IPS DF 4.7 (cell line): Measurements from ENCODE around the gene THTPA.

Source experiments
- DNase-seq: peaks from one replicate; pipeline ENCODE4 v3.0.0-alpha.2; 2013; ENCODE audit warnings: low spot score; ENCODE audit errors: extremely low read depth

THTPA gene

DNA sequence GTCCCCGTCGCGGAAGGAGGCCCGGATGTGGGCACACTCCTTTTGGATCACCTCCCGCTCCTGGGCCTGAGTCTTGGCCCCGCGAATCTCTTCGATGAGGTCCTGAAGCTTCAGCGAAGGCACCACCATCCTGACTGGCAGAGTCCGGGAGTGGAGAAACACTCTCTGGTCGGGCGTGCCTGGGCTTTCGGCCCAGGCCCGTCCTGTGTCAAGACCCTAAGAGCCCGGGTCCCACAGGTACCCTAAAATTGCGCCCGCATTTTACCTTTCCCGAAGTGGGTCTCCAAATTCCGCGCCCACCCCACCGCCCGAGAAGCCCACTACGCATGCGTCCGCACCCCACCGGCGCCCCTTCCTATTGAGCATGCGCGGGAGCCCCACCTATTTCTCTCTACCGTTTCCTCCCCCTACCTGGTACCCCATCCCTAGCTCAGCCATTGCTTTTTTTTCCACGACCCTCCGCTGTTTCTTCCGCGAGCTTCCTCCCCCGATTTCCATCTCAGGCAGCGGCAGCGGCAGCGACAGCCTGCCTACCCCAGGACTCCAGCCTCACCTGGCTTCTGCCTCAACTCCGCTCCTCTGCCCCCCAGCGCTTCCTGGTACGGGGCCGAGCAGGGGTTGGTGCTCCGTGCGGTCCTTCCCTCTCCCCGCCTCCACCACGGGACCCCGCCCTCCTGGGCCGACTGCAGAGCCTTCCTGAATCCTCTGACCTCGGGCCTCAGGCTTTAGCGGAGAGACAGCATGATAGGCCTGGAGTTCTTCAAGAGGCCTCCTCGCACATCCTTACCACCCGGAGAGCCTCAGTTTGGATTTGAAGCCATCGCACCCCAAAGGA is 11.3 kb downstream of the THTPA start, which contains the start of gene AP1G2:
Gene AP1G2 (minus strand): TSS at position 606 of the 835 bp plus-strand sequence. CDS start 477 bp downstream, at position 129.
- no peak for DNase-seq

DNA sequence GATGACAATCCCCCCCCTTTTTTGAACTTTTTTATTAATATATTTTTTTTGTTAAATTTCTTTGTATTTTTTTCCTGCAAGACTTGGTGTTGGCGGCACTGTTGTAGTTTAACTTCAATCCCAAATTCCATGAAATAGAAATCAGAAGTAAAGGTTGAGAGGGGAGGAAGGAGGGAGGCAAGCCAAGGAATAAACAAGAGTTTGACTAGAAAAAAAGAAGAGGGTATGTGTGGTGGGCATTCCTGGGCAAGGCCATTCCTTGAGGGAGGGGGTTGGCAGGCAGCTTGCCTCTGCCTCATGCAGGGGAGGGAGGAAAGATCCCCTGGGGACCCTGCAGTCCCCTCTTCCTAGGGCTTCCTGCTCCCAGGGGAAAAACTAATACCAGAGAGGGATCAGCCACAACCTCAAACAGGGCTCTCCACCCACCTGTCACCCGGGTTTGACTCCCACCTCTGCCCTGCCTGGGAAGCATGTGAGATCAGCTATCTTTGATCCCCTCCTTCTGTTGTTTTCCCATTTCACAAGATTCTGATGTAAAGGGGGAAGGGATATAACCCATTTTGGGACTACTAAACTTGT is 12.0 kb downstream of the THTPA start:
- no peak for DNase-seq

DNA sequence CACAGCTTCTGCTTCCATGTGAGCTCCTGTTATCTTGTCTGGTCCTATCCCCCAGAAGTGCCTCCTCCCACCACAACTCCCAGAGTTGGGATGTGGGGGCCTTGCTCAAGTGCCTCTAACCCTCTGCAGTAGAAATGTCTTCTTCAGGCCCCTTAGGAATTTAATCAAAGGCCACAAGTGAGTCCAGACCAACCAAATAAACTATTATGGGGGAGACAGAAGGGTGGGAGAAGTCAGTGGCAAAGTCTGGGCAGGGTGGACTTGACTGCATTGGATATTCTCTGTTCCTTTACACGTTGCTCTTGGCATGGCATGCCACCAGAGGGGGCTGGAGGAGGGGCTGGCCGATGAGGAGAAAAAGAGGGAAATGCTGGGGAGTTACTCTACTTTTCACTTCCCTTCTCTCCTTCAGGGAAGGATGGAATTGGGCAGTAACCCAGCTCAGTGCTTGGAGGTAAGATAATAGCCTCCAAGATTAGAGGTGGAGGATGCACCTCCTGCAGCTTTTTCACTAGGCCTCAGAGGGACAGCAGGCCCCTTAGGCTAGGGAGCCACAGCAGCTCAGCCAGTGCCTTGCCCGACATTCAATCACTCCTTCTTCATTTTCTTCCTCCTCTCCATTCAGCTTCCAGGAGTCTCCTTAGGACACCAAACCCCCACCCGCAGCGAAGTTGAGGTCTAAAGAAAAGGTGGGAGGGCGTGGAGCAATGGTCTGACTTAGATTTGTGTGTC is 12.7 kb downstream of the THTPA start:
- DNase-seq, result no peak

DNA sequence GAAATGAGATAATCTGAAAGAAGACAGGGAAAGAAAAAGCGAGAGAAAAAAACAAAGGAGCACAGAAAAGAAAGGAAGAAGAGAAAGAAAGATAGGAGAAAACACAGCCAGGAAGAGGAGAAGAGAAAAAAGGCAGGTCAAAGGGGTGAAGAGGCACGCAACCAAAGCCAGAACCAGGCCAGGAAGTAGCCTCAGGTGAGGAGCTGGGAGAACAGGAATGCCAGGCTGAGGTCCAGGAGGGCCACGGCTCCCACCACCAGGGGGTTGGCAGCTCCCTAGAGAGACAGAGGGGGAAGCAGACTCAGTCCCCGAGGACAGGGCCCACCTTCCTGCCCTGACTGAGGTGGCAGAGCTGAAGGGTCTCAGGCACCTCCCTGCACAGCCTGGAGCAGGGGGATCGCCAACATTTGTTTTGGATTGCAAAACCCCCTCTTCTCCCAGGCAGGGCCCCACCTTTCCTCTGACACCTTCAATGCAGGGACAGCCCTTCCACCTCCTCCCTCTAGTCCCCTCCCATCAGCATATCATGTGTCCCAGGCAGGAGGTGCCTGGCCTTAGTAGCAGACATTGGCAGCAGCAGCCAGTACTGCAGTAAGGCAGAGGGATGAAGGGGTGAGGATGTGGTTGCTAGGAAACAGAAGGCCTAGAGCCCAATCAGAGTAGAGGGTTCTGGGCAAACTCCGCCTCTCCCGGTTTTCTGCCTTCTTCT is 13.5 kb downstream of the THTPA start:
- DNase-seq, result no peak

DNA sequence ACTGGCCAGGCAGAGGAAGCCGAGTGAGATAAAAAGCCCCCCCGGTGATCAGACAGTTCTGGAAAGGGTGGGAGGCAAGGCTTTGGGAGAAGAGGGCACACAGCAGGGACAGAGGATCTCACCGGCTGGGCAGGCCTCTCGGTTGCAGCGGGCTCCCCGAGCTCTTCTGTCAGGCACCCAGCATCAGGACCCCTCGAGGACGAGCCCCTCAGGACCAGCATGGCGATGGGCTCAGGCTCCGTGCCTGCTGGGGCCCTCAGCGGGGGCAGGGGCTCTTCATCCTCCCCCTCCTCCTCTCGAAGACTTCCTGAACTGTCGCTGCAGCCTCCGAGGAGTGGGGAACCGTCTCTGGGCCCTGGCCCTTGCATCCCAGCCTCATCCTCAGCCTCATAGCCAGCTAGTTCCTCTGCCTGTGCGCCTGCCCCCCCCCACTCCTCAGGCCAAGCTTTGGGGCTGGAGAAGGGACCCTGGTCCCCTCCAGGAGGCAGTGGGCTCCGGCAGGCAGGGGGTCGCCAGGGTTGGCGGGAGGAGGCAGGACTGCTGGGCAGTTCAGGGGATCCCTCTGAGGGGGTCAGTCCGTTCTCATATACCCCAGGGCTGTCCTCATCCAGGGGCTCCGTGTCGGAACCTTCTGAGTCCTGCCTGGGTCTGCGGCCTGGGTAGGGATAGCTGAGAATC is 14.9 kb downstream of the THTPA start:
- no peak for DNase-seq

DNA sequence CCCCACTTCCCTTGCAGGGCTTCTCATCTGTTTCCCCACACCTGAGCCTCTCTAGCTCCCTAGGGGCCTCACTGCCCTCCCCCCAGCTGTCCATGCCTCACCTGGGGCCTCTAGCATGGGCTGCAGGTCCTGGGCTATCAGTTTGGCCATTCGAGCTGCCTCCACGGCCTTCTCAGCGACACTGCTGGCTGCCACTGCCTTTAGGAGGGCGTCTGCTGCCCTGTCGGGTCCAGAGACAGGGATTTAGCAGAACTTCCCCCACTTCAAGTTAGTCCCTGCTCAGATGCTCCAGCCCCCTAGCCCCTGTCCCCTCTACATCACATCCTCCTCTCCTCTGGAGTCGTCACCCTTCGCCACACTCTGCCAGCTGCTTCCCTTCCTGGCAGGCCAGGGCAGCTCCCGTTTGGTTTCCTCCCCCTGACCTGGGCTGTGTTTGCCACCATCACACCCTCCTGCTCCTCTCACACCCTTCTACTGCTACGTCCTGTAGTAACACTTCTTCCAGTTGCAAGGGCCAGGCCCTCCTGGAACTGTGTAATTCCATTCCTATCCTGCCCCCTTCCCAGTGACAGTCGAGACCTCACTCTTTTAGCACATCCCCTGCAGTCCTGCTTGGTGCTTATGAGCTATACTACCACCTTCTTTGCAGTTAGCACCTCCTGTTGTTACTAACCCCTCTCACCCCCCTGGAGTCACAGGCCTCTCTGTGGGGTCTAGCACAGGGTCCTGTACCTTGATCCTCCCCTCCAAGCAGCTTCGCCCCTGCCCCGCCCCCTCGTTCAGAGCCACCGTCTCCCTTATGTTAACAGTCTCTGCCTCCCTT is 15.8 kb downstream of the THTPA start:
- DNase-seq, result no peak

DNA sequence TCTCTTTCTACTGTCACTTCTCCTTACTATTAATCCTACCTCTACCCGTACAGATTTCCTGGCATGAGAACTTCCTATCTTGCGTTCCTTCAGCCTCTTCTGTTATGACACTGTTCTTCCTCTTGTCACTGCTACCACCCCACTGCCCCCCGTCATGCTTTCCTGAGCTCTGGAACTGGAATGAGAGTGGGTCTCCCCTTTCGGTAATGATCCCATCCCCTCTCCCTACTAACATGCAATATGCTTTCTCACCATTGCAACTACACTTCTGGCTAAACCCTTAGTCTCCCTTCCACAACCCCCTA is 16.4 kb downstream of the THTPA start:
- no peak for DNase-seq

DNA sequence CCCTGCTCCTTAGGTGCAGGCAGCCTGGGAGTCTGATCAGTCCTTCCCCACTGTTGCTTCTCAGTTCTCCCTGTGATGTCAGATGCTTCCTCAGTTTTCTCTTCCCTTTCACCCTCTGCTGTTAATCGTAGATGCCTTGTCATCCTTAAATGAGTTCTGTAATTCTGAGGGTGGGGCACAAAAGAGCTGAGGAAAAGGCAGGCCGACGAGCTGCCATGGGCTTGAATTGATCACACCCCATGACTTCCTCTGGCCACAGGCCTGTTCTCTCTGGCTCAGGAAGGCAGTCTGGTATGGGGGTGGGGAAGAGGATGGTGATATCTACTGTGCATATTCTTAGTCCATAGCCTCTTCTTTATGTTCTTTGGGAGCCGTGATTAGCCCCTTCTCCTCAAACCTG is 16.8 kb downstream of the THTPA start:
- DNase-seq, result no peak

DNA sequence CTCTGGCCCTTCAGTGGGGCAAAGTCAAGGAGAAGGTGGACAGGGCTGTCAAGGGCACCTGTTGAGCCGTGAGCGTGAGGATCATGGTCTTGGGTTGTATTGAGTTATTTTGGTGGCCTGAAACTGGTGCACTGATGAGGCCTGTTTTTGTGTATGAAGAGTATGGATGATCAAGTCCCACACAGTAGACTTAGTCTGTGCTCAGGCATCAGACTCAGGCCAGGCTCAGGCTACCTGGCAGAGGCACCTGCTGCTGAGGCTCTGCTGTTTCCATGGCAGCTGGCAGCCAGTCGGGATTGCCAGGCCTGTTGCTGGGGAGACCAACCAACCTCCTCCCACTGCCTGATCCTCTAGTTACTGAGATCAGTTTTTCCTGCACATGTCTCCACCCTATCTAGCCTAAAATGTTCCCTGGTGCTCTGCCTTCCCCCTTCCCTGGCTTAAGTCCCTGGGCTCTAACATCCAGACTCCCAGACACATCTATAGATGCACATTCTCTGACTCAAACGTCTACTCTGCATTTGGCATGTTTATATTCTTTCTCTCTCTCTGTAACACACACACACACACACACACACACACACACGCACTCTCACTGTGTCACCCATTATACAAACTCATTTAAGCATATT is 17.4 kb downstream of the THTPA start:
- no peak for DNase-seq

DNA sequence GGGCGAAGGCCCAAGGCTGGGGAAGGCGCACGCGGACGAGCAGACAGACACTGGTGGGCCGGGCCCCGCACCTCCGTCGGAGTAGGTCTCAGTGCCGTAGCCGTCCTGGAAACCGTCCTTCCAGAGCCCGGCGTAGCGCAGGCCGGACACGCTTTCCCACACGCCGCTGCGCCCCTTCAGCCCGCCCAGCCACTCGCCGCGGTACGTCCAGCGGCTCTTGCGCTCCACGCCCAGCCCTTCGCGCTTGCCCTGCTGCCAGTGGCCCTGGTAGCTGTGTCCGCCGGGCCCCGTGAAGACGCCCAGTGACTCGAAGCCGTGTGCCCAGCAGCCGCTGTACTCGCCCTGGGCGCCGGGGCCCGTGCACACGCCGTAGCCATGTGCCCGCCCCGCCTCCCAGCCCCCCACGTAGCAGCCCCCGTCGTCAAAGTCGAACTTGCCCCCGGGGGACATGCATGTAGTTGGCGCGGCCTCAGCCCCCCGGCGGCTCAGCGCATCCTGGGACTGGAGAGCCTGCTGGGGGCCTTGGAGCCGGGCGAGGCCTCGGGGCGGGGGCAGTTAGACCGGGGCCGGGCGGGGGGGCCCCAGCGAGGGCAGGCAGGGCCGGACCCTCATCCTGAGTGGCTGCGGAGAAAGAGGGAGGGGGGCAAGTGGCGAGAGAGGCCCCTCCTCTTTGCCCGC is 21.1 kb downstream of the THTPA start:
- no peak for DNase-seq

DNA sequence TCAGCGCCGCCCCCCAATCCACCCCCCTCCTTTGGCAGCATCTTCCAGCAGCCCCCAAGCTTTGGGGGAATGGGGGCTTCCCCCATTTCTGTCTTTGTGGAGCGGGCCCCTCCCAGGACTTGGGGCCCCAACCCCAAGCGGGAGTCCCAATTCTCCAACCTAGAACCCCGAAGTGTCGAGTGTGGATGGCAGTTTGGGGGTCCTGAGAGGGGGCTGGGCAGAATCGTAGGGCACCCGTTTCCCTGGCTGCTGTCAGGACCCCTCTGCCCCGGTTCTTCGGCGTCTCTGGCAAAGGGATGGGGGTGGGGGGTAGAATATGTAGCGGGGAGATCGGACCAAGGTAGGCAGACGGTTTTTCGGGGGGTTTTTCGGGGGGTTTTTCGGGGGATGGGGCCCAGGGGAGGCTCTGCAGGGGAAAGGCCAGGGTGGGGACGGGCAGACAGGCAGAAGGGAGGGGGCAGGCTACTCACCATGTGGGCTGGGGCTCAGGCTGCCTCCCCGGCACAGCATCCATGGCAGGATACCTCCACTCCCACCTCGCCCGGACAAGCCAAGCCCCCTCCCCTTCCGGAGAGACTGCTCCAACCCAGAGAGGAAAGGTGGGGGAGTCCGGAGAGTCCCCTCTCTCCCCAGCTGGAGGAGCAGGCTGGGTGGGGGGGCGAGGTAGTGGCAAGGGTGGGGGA is 21.8 kb downstream of the THTPA start:
- DNase-seq, result no peak

DNA sequence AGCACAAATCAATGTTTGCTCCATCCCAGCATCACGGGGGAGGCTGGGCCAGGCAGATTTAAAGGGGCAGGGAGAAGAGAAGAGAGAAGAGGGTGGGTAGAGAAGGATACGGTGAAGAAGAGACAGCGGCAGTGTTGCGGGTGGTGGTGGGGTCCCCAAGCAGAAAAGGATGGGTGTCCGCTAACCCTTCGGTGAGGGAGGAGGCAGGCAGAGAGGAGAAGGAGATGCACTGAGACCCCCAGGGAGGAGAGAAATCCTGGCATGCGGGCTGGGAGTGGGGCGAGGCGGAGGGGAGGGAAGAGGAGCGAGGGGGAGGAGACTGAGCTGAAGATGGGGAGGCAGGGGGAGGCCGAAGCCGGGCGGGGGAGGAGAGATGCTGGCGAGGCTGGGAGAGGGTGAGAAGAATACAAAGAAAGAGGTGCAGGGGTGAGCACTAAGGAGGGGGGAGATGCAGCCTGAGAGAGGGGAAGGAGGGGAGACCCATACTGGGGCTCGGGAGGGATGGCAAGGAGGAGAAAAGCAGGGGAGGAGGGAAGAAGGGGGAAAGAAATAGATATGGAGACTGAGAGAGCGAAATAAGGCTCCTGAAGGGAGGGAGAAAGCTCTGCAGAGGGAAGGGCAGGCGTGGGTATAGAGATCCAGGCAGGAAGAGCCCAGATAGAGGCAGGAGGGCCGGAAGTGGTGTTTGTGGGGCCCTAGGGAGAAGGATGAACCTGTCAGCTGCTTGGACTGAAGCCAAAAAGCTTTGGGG is 22.7 kb downstream of the THTPA start, which contains the start of gene JPH4:
Gene JPH4 (minus strand): TSS at position 231 of the 751 bp plus-strand sequence. CDS start 1,337 bp downstream, outside the sequence.
- no peak for DNase-seq

DNA sequence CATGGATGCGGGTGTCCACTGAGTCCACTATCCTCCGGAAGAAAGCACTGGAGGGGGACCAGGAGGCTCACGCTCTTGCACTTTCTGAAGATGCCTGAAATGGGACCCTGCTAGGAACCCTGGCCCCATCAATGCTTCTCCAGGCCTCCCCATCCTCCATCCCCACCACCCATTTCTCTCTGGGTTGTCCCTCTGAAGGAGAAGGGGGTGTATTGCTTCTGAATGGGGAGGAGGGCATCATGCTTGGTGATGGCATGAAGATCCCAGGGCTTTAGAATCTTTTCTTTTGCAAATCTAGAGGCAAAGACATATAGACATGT is 23.2 kb downstream of the THTPA start:
- no peak for DNase-seq

DNA sequence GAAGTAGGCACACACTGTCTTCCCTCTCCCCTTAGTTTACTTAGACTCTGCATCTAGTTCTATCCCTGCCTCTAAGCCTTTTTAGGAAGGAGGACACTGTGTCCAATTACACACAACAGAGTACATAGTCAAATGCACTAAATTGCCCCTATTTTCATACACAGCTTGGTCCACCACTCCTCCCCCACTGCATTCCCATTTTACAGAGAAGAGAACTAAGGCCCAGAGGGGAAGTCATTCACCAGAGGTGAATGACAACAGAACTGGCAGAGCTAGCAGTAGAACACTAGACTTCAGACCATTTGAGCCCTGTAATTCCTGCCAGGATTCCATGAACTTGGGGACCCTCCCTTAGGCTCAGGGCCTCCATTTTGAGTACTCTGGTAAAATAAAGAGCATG is 23.7 kb downstream of the THTPA start:
- DNase-seq, result no peak

DNA sequence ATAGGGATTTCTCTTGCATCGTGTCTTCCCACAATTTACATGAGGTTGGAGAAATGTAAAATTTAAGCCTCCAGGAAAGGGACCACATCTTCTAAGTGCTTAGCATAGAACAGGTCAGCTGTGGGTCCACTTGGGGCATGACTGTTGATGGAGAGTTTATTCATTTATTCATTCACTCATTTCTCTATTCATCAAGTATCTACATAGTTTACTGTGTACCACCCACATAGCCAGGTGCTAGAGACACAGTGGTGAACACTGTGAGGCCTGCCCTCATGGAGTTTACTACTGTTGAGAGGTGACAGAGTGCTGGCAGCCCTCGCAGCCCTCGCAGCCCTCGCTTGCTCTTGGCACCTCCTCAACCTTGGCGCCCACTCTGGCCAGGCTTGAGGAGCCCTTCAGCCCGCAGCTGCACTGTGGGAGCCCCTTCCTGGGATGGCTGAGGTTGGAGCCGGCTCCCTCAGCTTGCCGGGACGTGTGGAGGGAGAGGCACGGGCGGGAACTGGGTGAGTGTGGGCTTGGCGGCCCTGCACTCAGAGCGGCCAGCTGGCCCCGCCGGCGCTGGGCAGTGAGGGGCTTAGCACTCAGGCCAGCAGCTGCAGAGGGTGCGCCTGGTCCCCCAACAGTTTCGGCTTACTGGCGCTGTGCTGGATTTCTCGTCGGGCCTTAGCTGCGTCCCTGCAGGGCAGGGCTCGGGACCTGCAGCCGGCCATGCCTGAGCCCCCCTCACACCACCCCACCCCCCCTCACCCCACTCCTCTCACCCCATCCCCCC is 24.3 kb downstream of the THTPA start:
- DNase-seq, result no peak

DNA sequence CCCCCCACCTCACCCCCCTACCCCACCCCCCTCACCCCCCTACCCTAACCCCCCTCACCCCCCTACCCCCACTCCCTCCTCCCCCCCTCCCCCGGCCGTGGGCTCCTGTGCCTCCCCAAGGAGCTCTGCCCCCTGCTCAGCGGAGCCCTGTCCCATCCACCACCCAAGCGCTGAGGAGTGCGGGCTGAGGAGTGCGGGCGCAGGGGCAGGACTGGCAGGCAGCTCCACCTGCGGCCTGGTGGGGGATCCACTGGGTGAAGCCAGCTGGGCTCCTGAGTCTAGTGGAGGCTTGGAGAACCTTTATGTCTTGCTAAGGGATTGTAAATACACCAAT is 24.8 kb downstream of the THTPA start:
- DNase-seq, result no peak

DNA sequence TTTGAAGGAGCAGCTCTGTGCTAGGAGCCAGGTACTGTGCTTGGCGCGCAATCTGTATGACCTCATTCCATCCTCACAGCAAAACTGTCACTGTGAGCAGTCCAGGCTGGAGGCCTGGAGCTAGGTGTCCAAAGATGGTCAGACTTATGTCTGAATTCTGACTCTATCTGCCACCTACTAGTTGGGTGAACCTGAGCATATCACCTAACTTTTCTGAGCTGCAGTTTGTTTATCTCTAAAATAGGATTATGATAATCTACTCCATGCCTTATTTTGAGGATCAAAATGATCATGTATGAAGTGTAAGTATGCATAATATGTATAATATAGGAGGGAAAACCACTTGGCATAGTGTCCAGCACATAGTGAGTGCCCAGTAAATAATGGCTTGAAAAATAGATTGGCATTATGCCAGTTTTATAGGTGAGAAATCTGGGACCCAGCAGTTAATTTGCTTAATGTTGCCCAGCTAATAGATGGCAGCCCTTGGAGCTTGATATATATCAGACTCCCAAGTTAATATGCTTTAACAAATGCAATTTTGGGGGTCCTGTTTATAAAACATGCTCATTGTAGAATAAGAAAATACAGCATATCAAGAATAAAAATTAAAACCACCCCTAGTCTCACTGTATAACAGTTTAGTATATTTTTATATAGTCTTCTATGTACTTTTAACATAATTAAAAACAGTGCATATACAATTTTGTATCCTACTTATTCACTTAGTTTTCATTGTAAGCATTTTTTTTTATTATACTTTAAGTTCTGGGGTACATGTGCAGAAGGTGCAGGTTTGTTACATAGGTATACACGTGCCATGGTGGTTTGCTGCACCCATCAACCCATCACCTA is 27.1 kb downstream of the THTPA start:
- DNase-seq, result no peak
